Heart left ventricle (tissue), 16 donors: ENCODE results near the gene RNF217. TPM values are rescaled to one million over a fixed set of nuclear protein-coding genes. Genes with fewer than 3 reads are reported as not detected.
"Not testable (repeated sequence)": the region's sequence is repeated elsewhere in the genome, so short reads cannot be mapped to it uniquely, and the experiment has no call there.

Experiments
- ATAC-seq, 4 donors: fragments of 200-7000 bp; cut with Tn5 transposase; one replicate each; pipeline ENCODE4 v1.9.1; 2020 to 2022; ENCODE audit warnings: moderate library complexity in 4 of 4, mild to moderate bottlenecking in 3 of 4, moderate number of reproducible peaks in 1 of 4
- DNase-seq, 5 donors: peaks; one replicate each; pipeline ENCODE4 v3.0.0-alpha.2; 2020
- H3K27ac ChIP-seq, 12 donors: fragments of 200-600 bp; sonication (generic) in 4 of 12; one replicate each; pipeline versions ENCODE4 v1.5.0 to v1.8.0; 2016 to 2022; ENCODE audit warnings: mild to moderate bottlenecking in 2 of 12
- H3K27me3 ChIP-seq, 9 donors: fragments of 200-600 bp; sonication (generic) in 2 of 9; one replicate each; pipeline versions ENCODE4 v1.5.1 to v1.8.0; 2016 to 2022; ENCODE audit warnings: mild to moderate bottlenecking in 3 of 9
- H3K36me3 ChIP-seq, 9 donors: fragments of 200-600 bp; sonication (generic) in 2 of 9; one replicate each; pipeline versions ENCODE4 v1.5.0 to v1.8.0; 2018 to 2022; ENCODE audit warnings: mild to moderate bottlenecking in 2 of 9
- H3K4me1 ChIP-seq, 12 donors: fragments of 200-600 bp; sonication (generic) in 4 of 12; one replicate each; pipeline versions ENCODE4 v1.5.0 to v1.8.0; 2016 to 2022; ENCODE audit warnings: mild to moderate bottlenecking in 3 of 12
- H3K4me3 ChIP-seq, 12 donors: fragments of 200-600 bp; sonication (generic) in 4 of 12; one replicate each; pipeline versions ENCODE4 v1.5.0 to v1.8.0; 2017 to 2022; ENCODE audit warnings: mild to moderate bottlenecking in 9 of 12, moderate library complexity in 4 of 12
- H3K9me3 ChIP-seq, 12 donors: fragments of 200-600 bp; sonication (generic) in 4 of 12; one replicate each; pipeline versions ENCODE4 v1.5.0 to v1.8.0; 2016 to 2022; ENCODE audit warnings: mild to moderate bottlenecking in 1 of 12
- POLR2A ChIP-seq, 2 donors: fragments of 450-650 bp; IDR thresholded peaks; one replicate each; pipeline ENCODE4 v1.6.1; 2017; ENCODE audit warnings: antibody characterized with exemption in 2 of 2, mild to moderate bottlenecking in 2 of 2, moderate library complexity in 2 of 2
- WGBS, 4 donors: extraction: QIAGEN DNeasy Blood & Tissue Kit in 2 of 4; methylation state at CpG; one replicate each; pipeline versions ENCODE4 v1.1.5 to v1.1.7; 2013 to 2018; 5-methylcytosine and 5-hydroxymethylcytosine counted together
- intact Hi-C, 10 donors: fragments of 100-400 bp; cut with DNase I; formaldehyde crosslinking; loops; one replicate each; pipeline versions ENCODE4 v1.11.1 to v1.14.2; 2022
- long read RNA-seq, 3 donors: library from polyadenylated mRNA; unstranded; transcript quantifications; one replicate each; pipeline ENCODE4 v2.0.0, GENCODE V29; 2020 to 2021
- polyA plus RNA-seq, 2 donors: library from polyadenylated mRNA; stranded (reverse); fragments of 200-250 nt; gene quantifications; one replicate each; pipeline ENCODE4 v1.2.3, GENCODE V29; 2013
- total RNA-seq, 9 donors: library from RNA; depleted of rRNA in 2 of 9; stranded (reverse); fragments of >200 nt in 2 of 9; fragmentation: NEBNext Ultra II Directional in 3 of 9; extraction: Animal tissue kit (Norgen Biotek cat#: 25700) in 3 of 9; gene quantifications; one replicate each; pipeline versions ENCODE4 v1.1.0 to v1.2.4, GENCODE V29; 2016 to 2023
- TF ChIP-seq, protein P1 (sequence below), 12 donors: fragments of 200-600 bp; sonication (generic) in 4 of 12; IDR thresholded peaks; one replicate each; pipeline versions ENCODE4 v1.5.0 to v1.8.0; 2018 to 2022; ENCODE audit warnings: antibody characterized with exemption in 12 of 12, mild to moderate bottlenecking in 5 of 12
- donor health status: ischemic (EF 13 %, LVEDD 7.1; RV severe dilation, severe dysfunction).
- donor health status: healthy with polysubstance abuse.
- donor health status: DM: no; HTN: yes; CAD: no.
- donor health status: DM: no; HTN: no; CAD: no.
- donor health status: ischemic (EF 25% LVEDD 6.9; RV normal size, moderate dysfunction).
- donor health status: ischemic (EF 25% LVEDD 5.7; RV mildly dilated, moderate dysfunction).
- donor health status: healthy.
- donor health status: DM: yes; HTN: yes; CAD: no.
- donor health status: ischemic (EF 35%, LVEDD 5.7; RV mildly dilated, moderate dysfunction).
- donor health status: nonischemic (EF 11% LVEDD 7.7; RV severe dilation, severe dysfunction).
- donor health status: DM: yes; HTN: yes; CAD: no.
- donor health status: PGD.
- donor health status: ischemic (EF 29% LVEDD 5.4; RV normal size, mild dysfunction).
- donor health status: nonischemic (EF 23%, LVEDD 6.1; RV moderate dilation, normal function).

Gene RNF217, protein sequence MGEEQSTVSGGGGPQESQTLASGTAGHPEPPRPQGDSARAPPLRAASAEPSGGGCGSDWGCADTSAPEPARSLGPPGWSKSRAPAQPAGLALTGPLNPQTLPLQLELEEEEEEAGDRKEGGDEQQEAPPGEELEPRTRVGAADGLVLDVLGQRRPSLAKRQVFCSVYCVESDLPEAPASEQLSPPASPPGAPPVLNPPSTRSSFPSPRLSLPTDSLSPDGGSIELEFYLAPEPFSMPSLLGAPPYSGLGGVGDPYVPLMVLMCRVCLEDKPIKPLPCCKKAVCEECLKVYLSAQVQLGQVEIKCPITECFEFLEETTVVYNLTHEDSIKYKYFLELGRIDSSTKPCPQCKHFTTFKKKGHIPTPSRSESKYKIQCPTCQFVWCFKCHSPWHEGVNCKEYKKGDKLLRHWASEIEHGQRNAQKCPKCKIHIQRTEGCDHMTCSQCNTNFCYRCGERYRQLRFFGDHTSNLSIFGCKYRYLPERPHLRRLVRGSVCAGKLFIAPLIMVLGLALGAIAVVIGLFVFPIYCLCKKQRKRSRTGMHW
- total RNA-seq (10 to 100 TPM in 8 of 9 donors, 1 to 10 TPM in 1; 8.9 to 21.6 (median 14.2) TPM), polyA plus RNA-seq (1 to 10 TPM; 2.2 to 8.1 TPM)
- long read RNA-seq, donor 1, full-length matches to known transcripts, result 11 of 15 reads
- long read RNA-seq, donor 1, partial matches to known transcripts, result 0 of 15 reads
- long read RNA-seq, donor 1, other reads (novel, unspliced or antisense), result 4 of 15 reads
- long read RNA-seq, donor 2, partial matches to known transcripts, result 0 of 4 reads
- long read RNA-seq, donor 2, other reads (novel, unspliced or antisense), result 4 of 4 reads
- long read RNA-seq, donor 3, full-length matches to known transcripts, result 9 of 15 reads
- long read RNA-seq, donor 3, partial matches to known transcripts, result 0 of 15 reads
- long read RNA-seq, donor 3, other reads (novel, unspliced or antisense), result 6 of 15 reads

DNA sequence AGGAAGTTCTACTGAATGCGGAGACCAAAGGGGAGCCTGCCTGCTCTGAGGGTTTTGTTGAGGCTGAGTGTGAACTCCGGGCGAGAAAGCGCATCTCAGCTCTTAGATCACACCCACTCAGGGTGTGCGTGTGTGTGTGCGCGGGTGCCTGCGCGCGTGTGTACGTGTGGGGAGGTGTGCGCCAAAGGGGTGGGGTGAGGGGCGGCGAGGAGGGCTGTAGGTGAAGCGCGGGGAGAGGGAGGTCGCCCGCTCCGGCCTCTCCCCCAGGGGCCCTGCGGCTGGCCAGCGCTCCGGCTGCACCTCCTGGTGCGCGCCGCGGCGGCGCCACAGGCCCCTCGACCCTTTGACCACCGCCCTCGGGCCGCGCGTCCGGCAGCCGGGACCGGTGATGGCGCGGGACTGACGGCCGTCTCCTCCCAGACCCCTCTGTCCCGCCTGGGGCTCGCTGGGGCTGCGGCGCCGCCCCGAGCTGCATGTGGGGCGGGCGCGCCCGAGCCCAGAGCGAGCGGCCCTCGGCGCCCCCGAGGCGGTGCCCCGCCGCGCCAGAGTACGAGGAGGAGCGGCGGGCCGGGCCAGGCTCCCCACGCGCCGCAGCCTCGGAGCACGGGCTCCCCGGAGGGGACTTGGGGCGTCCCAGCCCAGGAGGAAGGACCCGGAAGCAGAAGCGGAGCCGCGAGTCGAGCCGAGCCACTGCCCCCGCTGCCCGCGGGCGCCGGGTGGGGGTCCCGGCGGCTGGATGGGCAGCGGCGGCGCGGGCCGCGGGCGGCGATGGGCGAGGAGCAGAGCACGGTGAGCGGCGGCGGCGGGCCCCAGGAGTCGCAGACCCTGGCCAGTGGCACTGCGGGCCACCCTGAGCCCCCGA is at the start of gene RNF217:
Gene RNF217, plus strand, starts transcription at position 661 of the 862 bp plus-strand sequence. Its CDS starts 108 bp downstream, at position 769.
- DNase-seq (peak; percentile 70 to 84 (median 74)), ATAC-seq (peak; percentile 73 to 90 (median 78))
- intact Hi-C loops, result loop anchor here (5.0 to 10.0 kb wide), 9 partner anchors 40 to 343 kb away; partner anchors contain the start of gene HDDC2 (in 1 of the 10)
- H3K27me3 ChIP-seq, result no peaks in the 10 kb centered on the region
- WGBS, 4 donors, result 0 to 1% (median 1%) methylated on average over 12 to 101 of the region's 101 CpGs
- peaks cover 0 to 39% (median 21%) of the 10 kb centered on the region in 12 donors for H3K4me1 ChIP-seq
- peaks cover 0 to 5% (median 0%) of the 10 kb centered on the region in 9 donors for H3K36me3 ChIP-seq
- peak in 1 of 2 donors; percentile 48 for TF ChIP-seq POLR2A (IDR thresholded peaks at IDR 0.05)
- TF ChIP-seq, protein P1, sequence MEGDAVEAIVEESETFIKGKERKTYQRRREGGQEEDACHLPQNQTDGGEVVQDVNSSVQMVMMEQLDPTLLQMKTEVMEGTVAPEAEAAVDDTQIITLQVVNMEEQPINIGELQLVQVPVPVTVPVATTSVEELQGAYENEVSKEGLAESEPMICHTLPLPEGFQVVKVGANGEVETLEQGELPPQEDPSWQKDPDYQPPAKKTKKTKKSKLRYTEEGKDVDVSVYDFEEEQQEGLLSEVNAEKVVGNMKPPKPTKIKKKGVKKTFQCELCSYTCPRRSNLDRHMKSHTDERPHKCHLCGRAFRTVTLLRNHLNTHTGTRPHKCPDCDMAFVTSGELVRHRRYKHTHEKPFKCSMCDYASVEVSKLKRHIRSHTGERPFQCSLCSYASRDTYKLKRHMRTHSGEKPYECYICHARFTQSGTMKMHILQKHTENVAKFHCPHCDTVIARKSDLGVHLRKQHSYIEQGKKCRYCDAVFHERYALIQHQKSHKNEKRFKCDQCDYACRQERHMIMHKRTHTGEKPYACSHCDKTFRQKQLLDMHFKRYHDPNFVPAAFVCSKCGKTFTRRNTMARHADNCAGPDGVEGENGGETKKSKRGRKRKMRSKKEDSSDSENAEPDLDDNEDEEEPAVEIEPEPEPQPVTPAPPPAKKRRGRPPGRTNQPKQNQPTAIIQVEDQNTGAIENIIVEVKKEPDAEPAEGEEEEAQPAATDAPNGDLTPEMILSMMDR (IDR thresholded peaks at IDR 0.05), result peak in 5 of 12 donors; percentile 6 to 29 (median 20)
- H3K27ac ChIP-seq, result peak within 1 kb of the TSS; percentile 84 to 96 (median 89)
- peak within 1 kb of the TSS; percentile 67 to 95 (median 85) for H3K4me3 ChIP-seq
- H3K9me3 ChIP-seq, result no peaks in the 10 kb centered on the region

DNA sequence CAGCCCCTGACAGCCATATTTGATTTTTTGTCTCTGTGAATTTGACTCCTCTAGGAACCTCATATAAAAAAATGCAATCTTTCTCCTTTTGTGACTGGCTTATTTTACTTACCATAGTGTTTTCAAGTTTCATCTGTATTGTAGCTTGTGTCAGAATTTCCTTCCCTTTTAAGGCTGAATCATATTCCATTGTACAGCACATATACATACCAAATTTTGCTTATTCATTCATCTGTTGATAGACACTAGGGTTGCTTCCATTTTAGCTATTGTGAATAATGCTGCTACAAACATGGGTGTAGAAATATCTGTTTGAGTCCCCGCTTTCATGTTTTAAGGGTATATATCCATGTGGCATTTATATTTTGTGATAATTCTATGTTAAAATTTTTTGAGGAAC is 49.2 kb upstream of the RNF217 start:
- 93 to 98% (median 96%) methylated on average over 1 of the region's 1 CpG for WGBS, 4 donors
- Histone ChIP-seq H3K4me3 (no peak overlapping the region), H3K36me3 (no peaks in the 10 kb centered on the region), H3K4me1 (no peaks in the 10 kb centered on the region), H3K9me3 (no peaks in the 10 kb centered on the region), H3K27me3 (no peaks in the 10 kb centered on the region), H3K27ac (no peak overlapping the region)
- intact Hi-C loops, result no loop called here
- TF ChIP-seq, protein P1 (IDR thresholded peaks at IDR 0.05), result no peak
- TF ChIP-seq POLR2A (IDR thresholded peaks at IDR 0.05), result no peak
- DNase-seq (no peak), ATAC-seq (no peak)

DNA sequence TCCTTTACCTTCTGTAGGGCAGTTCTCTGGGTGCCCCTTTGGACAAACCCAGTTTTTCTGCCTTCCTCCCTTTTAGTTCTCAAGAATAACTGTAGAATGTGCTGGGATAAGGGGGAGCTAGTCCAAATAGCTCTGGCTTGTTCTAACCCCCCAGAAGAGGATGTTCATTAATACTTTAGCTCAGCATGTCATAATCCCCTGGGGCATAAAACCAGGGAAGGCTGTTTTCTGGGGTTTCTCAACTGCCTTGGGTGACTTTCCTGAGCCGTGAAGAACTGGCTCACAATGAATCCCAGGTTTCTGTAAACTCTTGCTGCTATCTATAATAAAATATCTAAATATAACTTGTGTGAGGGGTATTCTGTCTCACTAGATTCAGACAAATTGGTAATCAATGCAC is 44.5 kb upstream of the RNF217 start:
- no peak for DNase-seq
- no peak for ATAC-seq
- no peaks in the 10 kb centered on the region for H3K4me1 ChIP-seq
- no peak overlapping the region for H3K27ac ChIP-seq
- no peaks in the 10 kb centered on the region for H3K36me3 ChIP-seq
- intact Hi-C loops, result no loop called here
- 86 to 90% (median 88%) methylated on average over 1 of the region's 1 CpG for WGBS, 4 donors
- TF ChIP-seq, protein P1 (IDR thresholded peaks at IDR 0.05), result no peak
- no peak for TF ChIP-seq POLR2A (IDR thresholded peaks at IDR 0.05)
- no peaks in the 10 kb centered on the region for H3K27me3 ChIP-seq
- peaks cover 0 to 4% (median 0%) of the 10 kb centered on the region in 12 donors for H3K9me3 ChIP-seq
- no peak overlapping the region for H3K4me3 ChIP-seq

DNA sequence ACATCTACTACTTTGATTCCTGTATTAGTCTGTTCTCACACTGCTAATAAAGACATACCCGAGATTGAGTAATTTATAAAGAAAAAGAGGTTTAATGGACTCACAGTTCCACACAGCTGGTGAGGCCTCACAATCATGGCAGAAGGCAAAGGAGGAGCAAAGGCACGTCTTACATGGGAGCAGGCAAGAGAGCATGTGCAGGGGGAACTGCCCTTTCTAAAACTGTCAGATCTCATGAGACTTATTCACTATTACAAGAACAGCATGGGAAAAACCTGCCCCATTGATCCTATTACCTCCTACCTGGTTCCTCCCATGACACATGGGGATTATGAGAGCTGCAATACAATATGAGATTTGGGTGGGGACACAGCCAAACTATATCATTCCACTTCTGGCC is 42.5 kb upstream of the RNF217 start:
- intact Hi-C loops, DNase-seq, H3K36me3 ChIP-seq, H3K4me3 ChIP-seq, H3K27me3 ChIP-seq, ATAC-seq, H3K9me3 ChIP-seq, H3K4me1 ChIP-seq, H3K27ac ChIP-seq: not testable (repeated sequence)
- 89 to 97% (median 93%) methylated on average over 2 of the region's 2 CpGs for WGBS, 4 donors
